ENCODE data around the gene FGG. TPM values are rescaled to one million over a fixed set of nuclear protein-coding genes. Genes with fewer than 3 reads are reported as not detected.
"Not testable (repeated sequence)": the region's sequence is repeated elsewhere in the genome, so short reads cannot be mapped to it uniquely, and the experiment has no call there.

FGG gene
- polyA plus RNA-seq, 2 donors = not detected

DNA sequence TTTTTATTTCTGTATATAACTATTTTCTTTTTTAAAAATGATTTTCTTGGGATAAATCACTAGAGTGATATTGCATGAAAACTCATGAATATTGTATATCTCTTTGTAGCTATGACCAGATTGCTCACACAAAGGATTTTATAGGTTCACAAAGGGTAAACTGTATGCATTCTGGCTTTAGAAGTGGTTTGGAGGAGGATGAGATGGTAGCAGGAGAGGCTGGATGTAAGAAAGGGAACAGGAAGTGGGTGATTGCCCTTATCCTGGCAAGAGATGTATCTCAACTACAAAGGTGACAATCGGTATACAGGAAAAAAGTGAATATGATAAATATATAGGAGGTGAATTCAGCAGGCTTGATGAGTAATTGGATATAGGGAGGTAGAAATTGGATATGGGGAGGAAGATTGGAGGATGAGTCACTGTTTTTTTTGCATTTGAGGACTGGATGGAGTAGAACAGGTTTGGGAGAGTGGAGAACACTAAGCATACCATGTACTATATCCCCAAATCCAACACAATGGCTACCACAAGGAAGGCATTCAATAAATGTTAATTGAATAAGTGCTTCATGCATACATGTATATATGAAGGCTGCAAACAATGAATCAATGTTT is 9.9 kb downstream of the FGG start:
- Histone ChIP-seq H3K9me3 (ENCODE audit: control insufficient read depth in 2 of 2, insufficient read depth in 1 of 2, low read depth in 1 of 2, low read length in 1 of 2) (no peaks in the 10 kb centered on the region), H3K27ac (ENCODE audit: low read depth in 2 of 2, low read length in 1 of 2) (no peak overlapping the region), H3K4me1 (ENCODE audit: control insufficient read depth in 2 of 2, insufficient read depth in 2 of 2, low read length in 1 of 2) (no peaks in the 10 kb centered on the region), H3K4me3 (ENCODE audit: low read depth in 1 of 2, low read length in 2 of 2) (no peak overlapping the region), H3K36me3 (ENCODE audit: control insufficient read depth in 2 of 2, insufficient read depth in 2 of 2, low read length in 1 of 2) (no peaks in the 10 kb centered on the region), H3K27me3 (ENCODE audit: control insufficient read depth in 1 of 2, insufficient read depth in 2 of 2, low read length in 2 of 2) (no peaks in the 10 kb centered on the region)
- 46 to 47% methylated on average over 1 of the region's 1 CpG for WGBS, 2 donors

DNA sequence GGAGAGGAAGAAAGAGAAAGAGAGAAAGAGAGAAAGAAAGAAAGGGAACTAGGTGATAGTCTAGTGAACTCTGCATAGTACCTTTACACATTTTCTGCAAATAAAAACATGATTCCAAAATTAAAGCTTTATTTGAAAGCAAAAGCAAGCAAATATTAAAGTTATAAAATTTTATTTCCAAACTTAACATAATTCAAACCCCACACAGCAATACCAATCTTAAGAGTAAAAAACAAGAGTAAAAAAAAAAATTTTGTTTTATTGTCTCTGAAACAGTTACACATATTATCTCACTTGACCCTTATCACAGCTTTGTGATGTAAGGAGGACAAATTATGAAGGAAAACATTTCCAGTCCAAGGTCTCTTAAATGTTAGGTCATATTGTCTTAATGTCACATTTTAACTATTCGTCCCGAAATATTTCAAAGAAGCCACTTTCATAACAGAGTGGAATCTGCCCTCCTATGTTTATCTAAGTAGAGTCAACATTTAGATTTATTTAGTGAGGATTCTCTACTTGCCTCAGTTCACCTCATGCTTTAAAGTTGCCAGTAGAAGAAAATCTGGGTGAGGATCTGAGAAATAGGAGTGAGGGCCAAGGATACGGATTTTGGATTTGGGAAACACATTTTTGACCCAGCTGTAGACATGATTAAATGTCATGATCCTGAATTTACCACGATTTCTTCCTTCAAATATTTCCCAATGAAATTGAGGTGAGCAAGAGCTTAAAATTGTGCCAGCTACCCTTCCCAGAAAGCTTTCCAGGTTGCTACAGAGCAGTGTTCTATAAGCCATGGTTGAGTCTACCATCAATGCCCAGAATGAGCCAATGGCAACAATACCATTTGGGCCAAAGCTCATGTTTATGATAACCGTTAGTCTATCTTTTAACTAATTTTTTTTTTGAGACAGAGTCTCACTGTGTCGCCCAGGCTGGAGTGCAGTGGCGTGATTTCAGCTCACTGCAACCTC is 14.4 kb downstream of the FGG start:
- H3K9me3 ChIP-seq (ENCODE audit: control insufficient read depth in 2 of 2, insufficient read depth in 1 of 2, low read depth in 1 of 2, low read length in 1 of 2) = no peaks in the 10 kb centered on the region
- H3K27me3 ChIP-seq (ENCODE audit: control insufficient read depth in 1 of 2, insufficient read depth in 2 of 2, low read length in 2 of 2) = no peaks in the 10 kb centered on the region
- H3K27ac ChIP-seq (ENCODE audit: low read depth in 2 of 2, low read length in 1 of 2) = no peak overlapping the region
- H3K4me1 ChIP-seq (ENCODE audit: control insufficient read depth in 2 of 2, insufficient read depth in 2 of 2, low read length in 1 of 2) = no peaks in the 10 kb centered on the region
- WGBS, 2 donors = 80 to 81% methylated on average over 7 of the region's 7 CpGs
- H3K4me3 ChIP-seq (ENCODE audit: low read depth in 1 of 2, low read length in 2 of 2) = no peak overlapping the region
- no peaks in the 10 kb centered on the region for H3K36me3 ChIP-seq (ENCODE audit: control insufficient read depth in 2 of 2, insufficient read depth in 2 of 2, low read length in 1 of 2)

DNA sequence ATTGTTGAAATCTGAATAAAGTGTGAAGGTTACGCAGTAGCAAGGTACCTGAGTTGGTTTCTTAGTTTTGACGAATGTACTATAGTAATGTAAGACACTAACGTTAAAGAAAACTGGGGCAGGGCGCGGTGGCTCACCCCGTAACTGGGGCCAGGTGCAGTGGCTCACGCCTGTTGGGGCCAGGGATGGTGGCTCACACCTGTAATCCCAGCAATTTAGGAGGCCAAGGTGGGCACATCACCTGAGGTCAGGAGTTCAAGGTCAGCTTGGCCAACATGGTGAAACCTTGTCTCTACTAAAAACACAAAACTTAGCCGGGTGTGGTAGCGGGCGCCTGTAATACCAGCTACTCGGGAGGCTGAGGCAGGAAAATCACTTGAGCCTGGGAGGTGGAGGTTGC is 15.2 kb downstream of the FGG start:
- H3K9me3 ChIP-seq (ENCODE audit: control insufficient read depth in 2 of 2, insufficient read depth in 1 of 2, low read depth in 1 of 2, low read length in 1 of 2); H3K27me3 ChIP-seq (ENCODE audit: control insufficient read depth in 1 of 2, insufficient read depth in 2 of 2, low read length in 2 of 2); H3K27ac ChIP-seq (ENCODE audit: low read depth in 2 of 2, low read length in 1 of 2); H3K36me3 ChIP-seq (ENCODE audit: control insufficient read depth in 2 of 2, insufficient read depth in 2 of 2, low read length in 1 of 2); H3K4me1 ChIP-seq (ENCODE audit: control insufficient read depth in 2 of 2, insufficient read depth in 2 of 2, low read length in 1 of 2); H3K4me3 ChIP-seq (ENCODE audit: low read depth in 1 of 2, low read length in 2 of 2): not testable (repeated sequence)
- WGBS, 2 donors = 90% methylated on average over 11 of the region's 11 CpGs

DNA sequence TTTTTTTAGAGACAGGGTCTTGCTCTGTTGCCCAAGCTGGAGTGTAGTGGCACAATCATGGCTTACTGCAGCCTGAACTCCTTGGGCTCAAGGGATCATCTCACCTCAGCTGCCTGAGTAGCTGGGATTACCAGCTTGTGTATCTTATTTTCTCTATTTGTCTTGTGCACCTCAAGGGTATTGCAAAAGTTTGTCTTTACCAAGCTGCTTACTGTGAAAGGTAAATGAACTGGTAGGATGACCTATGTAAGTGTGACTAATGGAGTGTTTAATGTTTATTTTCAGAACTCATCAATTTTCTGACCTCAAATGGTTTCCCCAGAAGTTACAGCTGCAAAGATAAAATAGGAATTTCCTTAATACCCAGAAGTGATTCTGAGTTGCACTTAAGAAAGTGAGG is 16.6 kb downstream of the FGG start:
- Histone ChIP-seq H3K9me3 (ENCODE audit: control insufficient read depth in 2 of 2, insufficient read depth in 1 of 2, low read depth in 1 of 2, low read length in 1 of 2) (no peaks in the 10 kb centered on the region), H3K27ac (ENCODE audit: low read depth in 2 of 2, low read length in 1 of 2) (no peak overlapping the region), H3K27me3 (ENCODE audit: control insufficient read depth in 1 of 2, insufficient read depth in 2 of 2, low read length in 2 of 2) (peaks cover 0 to 3% of the 10 kb centered on the region in 2 donors), H3K36me3 (ENCODE audit: control insufficient read depth in 2 of 2, insufficient read depth in 2 of 2, low read length in 1 of 2) (no peaks in the 10 kb centered on the region), H3K4me1 (ENCODE audit: control insufficient read depth in 2 of 2, insufficient read depth in 2 of 2, low read length in 1 of 2) (no peaks in the 10 kb centered on the region), H3K4me3 (ENCODE audit: low read depth in 1 of 2, low read length in 2 of 2) (no peak overlapping the region)

DNA sequence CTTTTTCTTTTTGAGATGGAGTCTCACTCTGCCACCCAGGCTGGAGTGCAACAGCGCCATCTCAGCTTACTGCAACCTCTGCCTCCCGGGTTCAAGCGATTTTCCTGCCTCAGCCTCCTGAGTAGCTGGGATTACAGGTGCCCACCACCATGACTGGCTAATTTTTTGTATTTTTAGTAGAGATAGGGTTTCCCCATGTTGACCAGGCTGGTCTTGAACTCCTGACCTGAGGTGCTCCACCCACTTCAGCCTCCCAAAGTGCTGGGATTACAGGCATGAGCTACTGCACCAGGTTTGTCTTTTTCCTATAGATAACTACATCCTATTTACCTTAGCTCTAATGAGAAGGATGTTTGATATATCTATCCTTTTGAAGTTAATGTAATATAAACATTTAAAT is 18.1 kb downstream of the FGG start:
- 85 to 95% methylated on average over 3 of the region's 3 CpGs for WGBS, 2 donors
- not testable (repeated sequence) for H3K4me1 ChIP-seq (ENCODE audit: control insufficient read depth in 2 of 2, insufficient read depth in 2 of 2, low read length in 1 of 2); H3K27ac ChIP-seq (ENCODE audit: low read depth in 2 of 2, low read length in 1 of 2)

DNA sequence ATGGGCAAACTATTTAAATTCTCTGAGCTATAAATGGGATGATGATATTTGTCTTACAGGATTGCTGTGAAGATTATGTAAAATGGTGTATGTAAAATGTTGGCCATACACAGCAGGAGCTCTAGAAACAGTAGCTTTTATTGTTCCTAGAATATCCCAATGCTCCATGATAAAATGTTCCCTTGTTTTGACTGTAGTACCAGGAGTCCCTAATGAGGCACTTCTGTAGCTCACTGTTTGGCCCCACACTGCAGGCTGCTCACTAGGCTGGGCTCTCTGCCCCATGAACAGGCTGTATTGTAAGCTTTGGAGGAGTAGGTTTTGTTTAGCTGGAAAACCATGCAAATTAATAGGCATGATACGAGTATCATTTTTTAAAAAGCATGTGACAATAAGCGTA is 18.6 kb downstream of the FGG start:
- Histone ChIP-seq H3K4me3 (ENCODE audit: low read depth in 1 of 2, low read length in 2 of 2) (no peak overlapping the region), H3K4me1 (ENCODE audit: control insufficient read depth in 2 of 2, insufficient read depth in 2 of 2, low read length in 1 of 2) (no peaks in the 10 kb centered on the region), H3K27ac (ENCODE audit: low read depth in 2 of 2, low read length in 1 of 2) (no peak overlapping the region), H3K27me3 (ENCODE audit: control insufficient read depth in 1 of 2, insufficient read depth in 2 of 2, low read length in 2 of 2) (peaks cover 2 to 3% of the 10 kb centered on the region in 2 donors), H3K36me3 (ENCODE audit: control insufficient read depth in 2 of 2, insufficient read depth in 2 of 2, low read length in 1 of 2) (no peaks in the 10 kb centered on the region), H3K9me3 (ENCODE audit: control insufficient read depth in 2 of 2, insufficient read depth in 1 of 2, low read depth in 1 of 2, low read length in 1 of 2) (no peaks in the 10 kb centered on the region)
- WGBS, 2 donors = 38 to 76% methylated on average over 2 of the region's 2 CpGs

More for the DNA sequence above, 18.1 kb downstream of the FGG start:
- H3K36me3 ChIP-seq (ENCODE audit: control insufficient read depth in 2 of 2, insufficient read depth in 2 of 2, low read length in 1 of 2); H3K9me3 ChIP-seq (ENCODE audit: control insufficient read depth in 2 of 2, insufficient read depth in 1 of 2, low read depth in 1 of 2, low read length in 1 of 2); H3K4me3 ChIP-seq (ENCODE audit: low read depth in 1 of 2, low read length in 2 of 2); H3K27me3 ChIP-seq (ENCODE audit: control insufficient read depth in 1 of 2, insufficient read depth in 2 of 2, low read length in 2 of 2): not testable (repeated sequence)

DNA sequence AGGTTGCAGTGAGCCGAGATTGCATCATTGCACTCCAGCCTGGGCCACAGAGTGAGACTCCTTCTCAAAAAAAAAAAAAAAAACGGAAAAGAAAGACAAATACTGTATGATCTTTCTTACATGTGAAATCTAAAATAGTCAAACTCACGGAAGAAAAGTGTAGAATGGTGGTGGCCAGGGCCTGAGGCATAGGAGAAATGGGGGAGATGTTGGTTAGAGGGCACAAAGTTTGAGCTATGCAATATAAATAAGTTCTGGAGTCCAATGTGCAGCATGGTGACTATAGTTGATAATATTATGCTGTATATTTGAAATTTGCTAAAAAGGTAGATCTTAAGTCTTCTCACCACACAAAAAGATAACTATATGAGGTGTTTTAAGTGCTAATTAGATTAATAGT is 20.6 kb downstream of the FGG start:
- Histone ChIP-seq H3K27me3 (ENCODE audit: control insufficient read depth in 1 of 2, insufficient read depth in 2 of 2, low read length in 2 of 2) (peaks cover 2 to 3% of the 10 kb centered on the region in 2 donors), H3K9me3 (ENCODE audit: control insufficient read depth in 2 of 2, insufficient read depth in 1 of 2, low read depth in 1 of 2, low read length in 1 of 2) (no peaks in the 10 kb centered on the region), H3K36me3 (ENCODE audit: control insufficient read depth in 2 of 2, insufficient read depth in 2 of 2, low read length in 1 of 2) (no peaks in the 10 kb centered on the region), H3K27ac (ENCODE audit: low read depth in 2 of 2, low read length in 1 of 2) (no peak overlapping the region), H3K4me3 (ENCODE audit: low read depth in 1 of 2, low read length in 2 of 2) (no peak overlapping the region), H3K4me1 (ENCODE audit: control insufficient read depth in 2 of 2, insufficient read depth in 2 of 2, low read length in 1 of 2) (no peaks in the 10 kb centered on the region)
- 77 to 80% methylated on average over 3 of the region's 3 CpGs for WGBS, 2 donors

DNA sequence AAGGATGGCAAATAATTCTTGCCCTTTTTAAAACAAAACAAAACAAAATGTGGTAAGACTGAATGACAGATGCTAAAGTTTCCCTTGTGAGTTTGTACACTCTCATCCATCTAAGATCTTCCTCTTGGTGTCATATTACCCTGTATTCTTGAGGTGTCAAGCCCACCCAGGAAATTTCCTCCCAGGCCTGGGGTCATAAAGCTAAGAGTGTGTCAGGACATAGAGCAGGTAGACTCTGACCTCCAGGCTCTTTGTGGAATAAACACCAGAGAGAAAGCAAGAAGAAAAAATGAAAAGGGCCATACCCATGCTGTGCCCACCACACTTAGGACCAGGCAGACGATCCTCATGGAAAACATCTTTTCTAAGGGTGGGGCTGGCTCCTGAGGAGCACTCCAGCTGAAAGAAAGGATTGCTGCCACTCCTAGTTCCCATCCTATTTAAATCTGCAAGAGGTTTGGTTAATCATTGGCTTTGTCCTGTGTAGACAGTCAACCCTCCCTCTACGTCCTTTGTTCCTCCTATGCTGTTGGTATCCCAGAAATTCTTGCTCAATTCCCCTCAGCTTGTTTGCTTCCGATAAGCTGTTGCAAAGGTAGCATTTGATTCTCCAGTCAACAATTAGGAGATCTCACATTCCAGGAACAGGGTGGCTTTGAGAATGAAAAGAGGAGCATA is 22.0 kb downstream of the FGG start, which contains the start of gene FGA:
FGA (minus strand) TSS at position 414 of the 678 bp plus-strand sequence; CDS start at position 359, 55 bp downstream.
- H3K9me3 ChIP-seq (ENCODE audit: control insufficient read depth in 2 of 2, insufficient read depth in 1 of 2, low read depth in 1 of 2, low read length in 1 of 2) = no peaks in the 10 kb centered on the region
- H3K27me3 ChIP-seq (ENCODE audit: control insufficient read depth in 1 of 2, insufficient read depth in 2 of 2, low read length in 2 of 2) = peaks cover 2 to 3% of the 10 kb centered on the region in 2 donors
- 44 to 59% methylated on average over 3 of the region's 3 CpGs for WGBS, 2 donors
- no peaks in the 10 kb centered on the region for H3K36me3 ChIP-seq (ENCODE audit: control insufficient read depth in 2 of 2, insufficient read depth in 2 of 2, low read length in 1 of 2)
- no peak within 1 kb of the TSS for H3K4me3 ChIP-seq (ENCODE audit: low read depth in 1 of 2, low read length in 2 of 2)
- H3K4me1 ChIP-seq (ENCODE audit: control insufficient read depth in 2 of 2, insufficient read depth in 2 of 2, low read length in 1 of 2) = no peaks in the 10 kb centered on the region
- H3K27ac ChIP-seq (ENCODE audit: low read depth in 2 of 2, low read length in 1 of 2) = no peak within 1 kb of the TSS

DNA sequence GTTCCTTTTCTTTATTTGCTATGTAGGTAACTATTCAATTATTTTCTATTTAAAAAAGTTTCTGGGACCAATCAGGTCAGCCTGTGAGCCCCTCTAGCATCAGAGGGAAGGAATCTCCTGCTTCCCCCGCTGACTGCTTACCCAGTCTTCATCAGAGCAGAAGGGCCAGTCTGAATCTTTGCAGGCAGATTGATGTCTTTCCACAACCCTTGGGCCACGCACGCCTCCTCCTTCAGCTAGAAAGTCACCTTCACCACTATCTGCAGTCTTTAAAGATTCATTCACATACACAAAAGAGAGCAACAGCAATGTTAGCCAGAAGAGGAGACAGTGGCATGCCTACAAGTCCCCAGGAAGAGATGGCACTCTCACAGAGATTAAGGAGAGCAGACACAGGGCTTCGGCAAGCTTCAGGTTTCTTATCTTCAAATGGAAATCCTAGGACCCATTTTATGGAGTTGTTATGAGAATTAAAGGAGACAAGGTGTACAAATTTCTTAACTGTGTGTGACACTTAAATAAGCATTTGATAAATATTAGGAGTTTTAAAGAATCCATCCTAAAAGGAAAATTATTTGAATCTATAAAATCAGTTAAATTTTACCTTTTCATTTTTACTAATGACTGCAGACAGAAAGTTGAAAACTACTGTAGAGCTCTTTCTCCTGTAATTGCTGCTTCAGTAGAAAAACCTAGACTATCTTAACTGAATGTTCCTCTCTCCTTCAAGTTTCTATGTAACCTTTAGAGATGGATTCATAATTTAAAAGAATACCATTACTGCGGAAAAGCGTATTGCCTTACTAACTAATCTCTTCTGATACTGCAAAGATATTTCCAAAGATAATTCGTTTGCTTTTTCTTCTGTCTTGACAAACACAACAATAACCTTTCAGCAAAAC is 22.9 kb downstream of the FGG start:
- Histone ChIP-seq H3K9me3 (ENCODE audit: control insufficient read depth in 2 of 2, insufficient read depth in 1 of 2, low read depth in 1 of 2, low read length in 1 of 2) (no peaks in the 10 kb centered on the region), H3K4me3 (ENCODE audit: low read depth in 1 of 2, low read length in 2 of 2) (no peak overlapping the region), H3K27me3 (ENCODE audit: control insufficient read depth in 1 of 2, insufficient read depth in 2 of 2, low read length in 2 of 2) (peaks cover 2 to 3% of the 10 kb centered on the region in 2 donors), H3K36me3 (ENCODE audit: control insufficient read depth in 2 of 2, insufficient read depth in 2 of 2, low read length in 1 of 2) (no peaks in the 10 kb centered on the region), H3K4me1 (ENCODE audit: control insufficient read depth in 2 of 2, insufficient read depth in 2 of 2, low read length in 1 of 2) (no peaks in the 10 kb centered on the region), H3K27ac (ENCODE audit: low read depth in 2 of 2, low read length in 1 of 2) (no peak overlapping the region)
- WGBS, 2 donors = 64 to 71% methylated on average over 7 of the region's 7 CpGs
